Smooth muscle cell (in vitro differentiated cells): Measurements from ENCODE around the gene ERRFI1. TPM values are rescaled to one million over a fixed set of nuclear protein-coding genes. Genes with fewer than 3 reads are reported as not detected.

Source experiments
- DNase-seq: peaks from one replicate; lab custom pipeline; 2025; ENCODE audit not compliant: unreplicated experiment; lab: John Stamatoyannopoulos, UW
- H2AFZ ChIP-seq: fragments of 200-600 bp; sonication (generic); 2 replicates; pipeline ENCODE4 v1.6.0; 2016; ENCODE audit warnings: antibody characterized with exemption, low read depth, mild to moderate bottlenecking
- H3F3A ChIP-seq: fragments of 200-600 bp; sonication (generic); 2 replicates; pipeline ENCODE4 v1.6.0; 2017; ENCODE audit warnings: antibody characterized with exemption, low read depth
- H3K27ac ChIP-seq: fragments of 200-600 bp; sonication (generic); 2 replicates; pipeline ENCODE4 v1.5.1; 2016; ENCODE audit warnings: low read depth, mild to moderate bottlenecking
- H3K27me3 ChIP-seq: fragments of 200-600 bp; sonication (generic); 2 replicates; pipeline ENCODE4 v1.6.1; 2016; ENCODE audit warnings: low read depth, mild to moderate bottlenecking
- H3K36me3 ChIP-seq: fragments of 200-600 bp; sonication (generic); 2 replicates; pipeline ENCODE4 v1.5.1; 2016; ENCODE audit warnings: low read depth
- H3K4me1 ChIP-seq: fragments of 200-600 bp; sonication (generic); 2 replicates; pipeline ENCODE4 v1.5.1; 2016; ENCODE audit warnings: low read depth
- H3K4me2 ChIP-seq: fragments of 200-600 bp; sonication (generic); 2 replicates; pipeline ENCODE4 v1.6.0; 2016; ENCODE audit warnings: mild to moderate bottlenecking
- H3K4me3 ChIP-seq: fragments of 200-600 bp; sonication (generic); 2 replicates; pipeline ENCODE4 v1.5.1; 2016; ENCODE audit warnings: mild to moderate bottlenecking
- H3K79me2 ChIP-seq: fragments of 200-600 bp; sonication (generic); 2 replicates; pipeline ENCODE4 v1.6.0; 2016; ENCODE audit warnings: low read depth, mild to moderate bottlenecking
- H3K9ac ChIP-seq: fragments of 200-600 bp; sonication (generic); 2 replicates; pipeline ENCODE4 v1.6.0; 2016; ENCODE audit warnings: low read depth
- H3K9me3 ChIP-seq: fragments of 200-600 bp; sonication (generic); replicated peaks from 2 replicates; pipeline ENCODE4 v1.5.1; 2016; ENCODE audit warnings: low read depth
- H4K20me1 ChIP-seq: fragments of 200-600 bp; sonication (generic); 2 replicates; pipeline ENCODE4 v1.6.0; 2016; ENCODE audit warnings: low read depth
- WGBS: methylation state at CpG from one replicate; pipeline ENCODE4 v1.1.7; 2016; ENCODE audit warnings: low lambda C conversion rate; 5-methylcytosine and 5-hydroxymethylcytosine counted together
- polyA plus RNA-seq: library from polyadenylated mRNA; unstranded; fragments of >200 nt; fragmentation: Nextera tagmentation; extraction: Ambion mirVana; gene quantifications from 2 replicates; pipeline ENCODE4 v1.2.1, GENCODE V29; 2016
- total RNA-seq: library from RNA; depleted of rRNA; stranded (reverse); fragments of >200 nt; gene quantifications from 2 replicates; pipeline ENCODE4 v1.2.3, GENCODE V29; 2014
- TF ChIP-seq, protein P1 (sequence below): fragments of 200-600 bp; sonication (generic); IDR thresholded peaks from 2 replicates; pipeline ENCODE4 v1.5.1; 2017; ENCODE audit warnings: borderline replicate concordance, mild to moderate bottlenecking, antibody characterized with exemption; ENCODE audit not compliant: insufficient read depth, poor library complexity, severe bottlenecking

Gene ERRFI1
- total and polyA plus RNA-seq, 2 experiments from 2014 or later: 81.6 to 184 TPM

- Histone ChIP-seq H3F3A (peaks cover 65% of the 10 kb centered on the region), H3K4me3 (no peak overlapping the region), H4K20me1 (peaks cover 100% of the 10 kb centered on the region), H3K9ac (no peak overlapping the region), H3K4me2 (peak overlapping the region; percentile 94), H3K27ac (peak overlapping the region; percentile 93), H3K9me3 (no peaks in the 10 kb centered on the region), H2AFZ (no peak overlapping the region), H3K79me2 (peaks cover 98% of the 10 kb centered on the region), H3K4me1 (peaks cover 56% of the 10 kb centered on the region), H3K27me3 (no peaks in the 10 kb centered on the region), H3K36me3 (peaks cover 13% of the 10 kb centered on the region)
- 44% methylated on average over 2 of the region's 2 CpGs for WGBS
- no peak for DNase-seq
- TF ChIP-seq, protein P1, sequence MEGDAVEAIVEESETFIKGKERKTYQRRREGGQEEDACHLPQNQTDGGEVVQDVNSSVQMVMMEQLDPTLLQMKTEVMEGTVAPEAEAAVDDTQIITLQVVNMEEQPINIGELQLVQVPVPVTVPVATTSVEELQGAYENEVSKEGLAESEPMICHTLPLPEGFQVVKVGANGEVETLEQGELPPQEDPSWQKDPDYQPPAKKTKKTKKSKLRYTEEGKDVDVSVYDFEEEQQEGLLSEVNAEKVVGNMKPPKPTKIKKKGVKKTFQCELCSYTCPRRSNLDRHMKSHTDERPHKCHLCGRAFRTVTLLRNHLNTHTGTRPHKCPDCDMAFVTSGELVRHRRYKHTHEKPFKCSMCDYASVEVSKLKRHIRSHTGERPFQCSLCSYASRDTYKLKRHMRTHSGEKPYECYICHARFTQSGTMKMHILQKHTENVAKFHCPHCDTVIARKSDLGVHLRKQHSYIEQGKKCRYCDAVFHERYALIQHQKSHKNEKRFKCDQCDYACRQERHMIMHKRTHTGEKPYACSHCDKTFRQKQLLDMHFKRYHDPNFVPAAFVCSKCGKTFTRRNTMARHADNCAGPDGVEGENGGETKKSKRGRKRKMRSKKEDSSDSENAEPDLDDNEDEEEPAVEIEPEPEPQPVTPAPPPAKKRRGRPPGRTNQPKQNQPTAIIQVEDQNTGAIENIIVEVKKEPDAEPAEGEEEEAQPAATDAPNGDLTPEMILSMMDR: no peak
Measured at GRCh38 chr1:8015809-8016165, 10.3 kb downstream of the ERRFI1 start.

- H3F3A ChIP-seq: peaks cover 70% of the 10 kb centered on the region
- peaks cover 55% of the 10 kb centered on the region for H3K4me1 ChIP-seq
- TF ChIP-seq, protein P1: peak; percentile 69
- 46% methylated on average over 8 of the region's 8 CpGs for WGBS
- no peak for DNase-seq
- no peaks in the 10 kb centered on the region for H3K27me3 ChIP-seq
- H3K27ac ChIP-seq: peak overlapping the region; percentile 93
- H4K20me1 ChIP-seq: peaks cover 100% of the 10 kb centered on the region
- H3K9me3 ChIP-seq: no peaks in the 10 kb centered on the region
- peaks cover 13% of the 10 kb centered on the region for H3K36me3 ChIP-seq
- no peak overlapping the region for H2AFZ ChIP-seq
- no peak overlapping the region for H3K9ac ChIP-seq
- peaks cover 97% of the 10 kb centered on the region for H3K79me2 ChIP-seq
- H3K4me2 ChIP-seq: peak overlapping the region; percentile 94
- no peak overlapping the region for H3K4me3 ChIP-seq
Measured at GRCh38 chr1:8015036-8015808, 10.9 kb downstream of the ERRFI1 start.

GRCh38 chr1:8014381-8014988 is 11.6 kb downstream of the ERRFI1 start:
- WGBS: 93% methylated on average over 10 of the region's 10 CpGs
- DNase-seq: no peak
- TF ChIP-seq, protein P1: no peak
- H3K36me3 ChIP-seq: peaks cover 13% of the 10 kb centered on the region
- no peak overlapping the region for H3K9ac ChIP-seq
- H3K4me2 ChIP-seq: no peak overlapping the region
- peaks cover 91% of the 10 kb centered on the region for H3K79me2 ChIP-seq
- peaks cover 100% of the 10 kb centered on the region for H4K20me1 ChIP-seq
- no peak overlapping the region for H2AFZ ChIP-seq
- H3K27ac ChIP-seq: peak overlapping the region; percentile 93
- no peak overlapping the region for H3K4me3 ChIP-seq
- H3F3A ChIP-seq: peaks cover 70% of the 10 kb centered on the region
- no peaks in the 10 kb centered on the region for H3K9me3 ChIP-seq
- no peaks in the 10 kb centered on the region for H3K27me3 ChIP-seq
- peaks cover 47% of the 10 kb centered on the region for H3K4me1 ChIP-seq
